Pancreas (tissue), 10 donors: Measurements from ENCODE around the gene RUNX1. TPM values are rescaled to one million over a fixed set of nuclear protein-coding genes. Genes with fewer than 3 reads are reported as not detected.
"Not testable (repeated sequence)": the region's sequence is repeated elsewhere in the genome, so short reads cannot be mapped to it uniquely, and the experiment has no call there.

Experiments used
- ATAC-seq, 4 donors: fragments of 200-7000 bp; cut with Tn5 transposase; one replicate each; pipeline versions ENCODE4 v1.8.0 to v1.9.1; 2020; ENCODE audit warnings: mild to moderate bottlenecking in 4 of 4, moderate library complexity in 4 of 4
- DNase-seq, 6 donors: peaks; one replicate each; pipeline ENCODE4 v3.0.0-alpha.2; 2020
- FAIRE-seq: peaks from 2 replicates; lab custom pipeline; 2012; peaks lifted over from hg19 to GRCh38; lab: Jason Lieb, UNC
- H3K27ac ChIP-seq, 4 donors: fragments of 200-600 bp; sonication (generic); 1 replicate in 3 of 4; 2 replicates in 1 of 4; pipeline versions ENCODE4 v1.5.0 to v1.8.0; 2020
- H3K27me3 ChIP-seq, 4 donors: fragments of 200-600 bp; one replicate each; pipeline ENCODE4 v1.8.0; 2021
- H3K36me3 ChIP-seq, 3 donors: fragments of 200-600 bp; sonication (generic) in 1 of 3; one replicate each; pipeline versions ENCODE4 v1.5.0 to v1.8.0; 2020 to 2021
- H3K4me1 ChIP-seq, 3 donors: fragments of 200-600 bp; one replicate each; pipeline ENCODE4 v1.8.0; 2021
- H3K4me3 ChIP-seq, 4 donors: fragments of 200-600 bp; sonication (generic) in 2 of 4; one replicate each; pipeline versions ENCODE4 v1.5.0 to v1.8.0; 2020 to 2021
- H3K9me3 ChIP-seq, 4 donors: fragments of 200-600 bp; one replicate each; pipeline ENCODE4 v1.8.0; 2021
- CTCF ChIP-seq, 4 donors: fragments of 200-600 bp; sonication (generic) in 3 of 4; IDR thresholded peaks; one replicate each; pipeline versions ENCODE4 v1.5.0 to v1.8.0; 2021; ENCODE audit warnings: antibody characterized with exemption in 4 of 4
- WGBS, 2 donors: extraction: QIAGEN DNeasy Blood & Tissue Kit; methylation state at CpG; one replicate each; pipeline ENCODE4 v1.1.7; 2013; 5-methylcytosine and 5-hydroxymethylcytosine counted together
- intact Hi-C, 3 donors: fragments of 100-400 bp; cut with DNase I; formaldehyde crosslinking; loops; one replicate each; pipeline versions ENCODE4 v1.11.1 to v1.14.2; 2022
- polyA plus RNA-seq, 2 donors: library from polyadenylated mRNA; stranded (reverse); fragments of 200-250 nt; gene quantifications; one replicate each; pipeline ENCODE4 v1.2.3, GENCODE V29; 2013
- total RNA-seq, 6 donors: library from RNA; stranded (reverse); fragmentation: NEBNext Ultra II Directional in 4 of 6; extraction: Animal tissue kit (Norgen Biotek cat#: 25700) in 4 of 6; gene quantifications; one replicate each; pipeline versions ENCODE4 v1.2.1 to v1.2.4, GENCODE V29; 2021 to 2023
- donor health status: healthy with polysubstance abuse.
- donor health status: DM: no; HTN: no; CAD: no; lungs with moderate emphysema.
- donor health status: DM: no; HTN: no; CAD: no.
- donor health status: control.
- donor health status: control.
- donor health status: Bipolar disorder and iron deficiency.
- donor health status: DM: yes; HTN: yes; CAD: no.
- donor health status: DM: no; HTN: no; CAD: no.
- donor health status: DM: no; HTN: no; CAD: no.
- donor health status: DM: yes; HTN: yes; CAD: no.

The RUNX1 gene
- total and polyA plus RNA-seq, 8 donors, result 2.1 to 38.2 (median 4.5) TPM

GRCh38 chr21:34805157-34805556 lies 243.9 kb downstream of the RUNX1 start:
- peaks cover 4 to 10% (median 6%) of the 10 kb centered on the region in 3 donors for H3K4me1 ChIP-seq

GRCh38 chr21:34804584-34804983 lies 244.5 kb downstream of the RUNX1 start:
- H3K4me1 ChIP-seq, result peaks cover 4 to 13% (median 6%) of the 10 kb centered on the region in 3 donors
- H3K27ac ChIP-seq, DNase-seq, H3K9me3 ChIP-seq, intact Hi-C loops, ATAC-seq, H3K4me3 ChIP-seq, H3K27me3 ChIP-seq, FAIRE-seq, H3K36me3 ChIP-seq: not testable (repeated sequence)
- WGBS, 2 donors, result 90 to 93% methylated on average over 7 of the region's 7 CpGs

More at GRCh38 chr21:34805157-34805556, 243.9 kb downstream of the RUNX1 start:
- intact Hi-C loops, result no loop called here
- H3K4me3 ChIP-seq, result no peak overlapping the region
- H3K27me3 ChIP-seq, result no peaks in the 10 kb centered on the region
- no peak for TF ChIP-seq CTCF (IDR thresholded peaks at IDR 0.05)
- no peaks in the 10 kb centered on the region for H3K36me3 ChIP-seq
- FAIRE-seq (no peak), DNase-seq (no peak), ATAC-seq (no peak)
- no peak overlapping the region for H3K27ac ChIP-seq
- H3K9me3 ChIP-seq, result no peaks in the 10 kb centered on the region

GRCh38 chr21:34803782-34804370 lies 245.2 kb downstream of the RUNX1 start:
- Histone ChIP-seq H3K4me1 (peaks cover 4 to 13% (median 6%) of the 10 kb centered on the region in 3 donors), H3K9me3 (no peaks in the 10 kb centered on the region), H3K27me3 (no peaks in the 10 kb centered on the region), H3K4me3 (no peak overlapping the region), H3K36me3 (no peaks in the 10 kb centered on the region), H3K27ac (no peak overlapping the region)
- DNase-seq, result no peak
- ATAC-seq, result no peak
- no peak for FAIRE-seq
- TF ChIP-seq CTCF (IDR thresholded peaks at IDR 0.05), result no peak
- intact Hi-C loops, result no loop called here
- WGBS, 2 donors, result 92% methylated on average over 2 of the region's 2 CpGs

- no peaks in the 10 kb centered on the region for H3K36me3 ChIP-seq
- H3K27ac ChIP-seq, result peak overlapping the region in 2 of 4 donors; percentile 6 to 37
- no peaks in the 10 kb centered on the region for H3K9me3 ChIP-seq
- H3K4me1 ChIP-seq, result peaks cover 4 to 13% (median 6%) of the 10 kb centered on the region in 3 donors
- no peak for FAIRE-seq
- WGBS, 2 donors, result 84 to 88% methylated on average over 1 of the region's 1 CpG
- no peak for TF ChIP-seq CTCF (IDR thresholded peaks at IDR 0.05)
- H3K4me3 ChIP-seq, result no peak overlapping the region
- ATAC-seq, result peak in 2 of 4 donors; percentile 34 to 48
- DNase-seq, result no peak
- no peaks in the 10 kb centered on the region for H3K27me3 ChIP-seq
- intact Hi-C loops, result no loop called here
Observed at GRCh38 chr21:34802180-34802899, 246.8 kb downstream of the RUNX1 start.

GRCh38 chr21:34801519-34802132 lies 247.5 kb downstream of the RUNX1 start:
- no peaks in the 10 kb centered on the region for H3K27me3 ChIP-seq
- no peaks in the 10 kb centered on the region for H3K9me3 ChIP-seq
- WGBS, 2 donors, result 51 to 64% methylated on average over 2 of the region's 2 CpGs
- no peak overlapping the region for H3K4me3 ChIP-seq
- peak overlapping the region in 2 of 4 donors; percentile 6 to 37 for H3K27ac ChIP-seq
- TF ChIP-seq CTCF (IDR thresholded peaks at IDR 0.05), result no peak
- FAIRE-seq, result no peak
- peak in 3 of 4 donors; percentile 31 to 54 (median 36) for ATAC-seq
- intact Hi-C loops, result no loop called here
- H3K36me3 ChIP-seq, result no peaks in the 10 kb centered on the region
- no peak for DNase-seq
- H3K4me1 ChIP-seq, result peaks cover 4 to 13% (median 6%) of the 10 kb centered on the region in 3 donors
